ENCODE measurements around the gene HIF1AN. TPM values are rescaled to one million over a fixed set of nuclear protein-coding genes. Genes with fewer than 3 reads are reported as not detected.

Gene HIF1AN
- total RNA-seq, 1 experiment from 2014 or later: 49.9 TPM

- ATAC-seq (no peak), DNase-seq (ENCODE audit: low spot score) (no peak)
- H3K36me3 Mint-ChIP-seq: peaks cover 26% of the 10 kb centered on the region
- H3K9me3 Mint-ChIP-seq: no peaks in the 10 kb centered on the region
- no peak overlapping the region for H3K27ac Mint-ChIP-seq
- no peak overlapping the region for H3K4me3 Mint-ChIP-seq
- ChIA-PET POLR2A (no interaction called here), CTCF (interaction anchor here (3.4 kb wide), 1 partner anchor 11 kb away, joined by 10 read pairs; the partner anchor contains the start of gene HIF1AN)
- peaks cover 15% of the 10 kb centered on the region for H3K27me3 Mint-ChIP-seq (ENCODE audit: low read depth)
- TF ChIP-seq AR (CRISPR knock-in tag; IDR thresholded peaks at IDR 0.05): no peak
- TF ChIP-seq JAZF1 (CRISPR knock-in tag; IDR thresholded peaks at IDR 0.05): no peak
- no peak for TF ChIP-seq IRF2 (CRISPR knock-in tag; IDR thresholded peaks at IDR 0.05; ENCODE audit: borderline replicate concordance, low read depth)
- TF ChIP-seq FOXK1 (CRISPR knock-in tag; IDR thresholded peaks at IDR 0.05): no peak
- TF ChIP-seq ATF2 (CRISPR knock-in tag; IDR thresholded peaks at IDR 0.05; ENCODE audit: borderline replicate concordance, low read depth): no peak
- no peak for TF ChIP-seq ZBTB43 (CRISPR knock-in tag; IDR thresholded peaks at IDR 0.05)
- TF ChIP-seq ZNF232 (CRISPR knock-in tag; IDR thresholded peaks at IDR 0.05): no peak
- TF ChIP-seq MYBL2 (CRISPR knock-in tag; IDR thresholded peaks at IDR 0.05): no peak
- no peak for TF ChIP-seq ZNF425 (CRISPR knock-in tag; conservative IDR thresholded peaks at IDR 0.05)
- TF ChIP-seq ZNF423 (CRISPR knock-in tag; IDR thresholded peaks at IDR 0.05): no peak
- no peak for TF ChIP-seq NR2C2 (CRISPR knock-in tag; IDR thresholded peaks at IDR 0.05)
- no peak for TF ChIP-seq ATF1 (CRISPR knock-in tag; IDR thresholded peaks at IDR 0.05)
- no peak for TF ChIP-seq ESRRA (CRISPR knock-in tag; IDR thresholded peaks at IDR 0.05; ENCODE audit: borderline replicate concordance)
- TF ChIP-seq ZNF219 (CRISPR knock-in tag; IDR thresholded peaks at IDR 0.05; ENCODE audit: borderline replicate concordance): no peak
- TF ChIP-seq ATF6 (CRISPR knock-in tag; IDR thresholded peaks at IDR 0.05): no peak
- no peak for TF ChIP-seq NR1H2 (CRISPR knock-in tag; IDR thresholded peaks at IDR 0.05)
- no peak for TF ChIP-seq CDX4 (CRISPR knock-in tag; IDR thresholded peaks at IDR 0.05; ENCODE audit: borderline replicate concordance)
- peaks cover 6% of the 10 kb centered on the region for H3K4me1 Mint-ChIP-seq
These were observed 11.1 kb upstream of the HIF1AN start for GRCh38 chr10:100524638-100525037.
